Glutamatergic neuron (in vitro differentiated cells): ENCODE measurements around the gene KCNJ9. TPM values are rescaled to one million over a fixed set of nuclear protein-coding genes. Genes with fewer than 3 reads are reported as not detected.
A peak's percentile ranks its signal among the peaks of the same experiment; 100 is the strongest.

Experiments
- DNase-seq: peaks from one replicate; pipeline ENCODE4 v3.0.0; 2022
- H3K27ac Mint-ChIP-seq: one replicate; pipeline ENCODE4 v1.8.0; 2020; ENCODE audit warnings: mild to moderate bottlenecking, mixed read lengths, inconsistent platforms; ENCODE audit not compliant: unreplicated experiment
- H3K27me3 Mint-ChIP-seq: one replicate; pipeline ENCODE4 v1.8.0; 2020; ENCODE audit warnings: mild to moderate bottlenecking, moderate library complexity, mixed read lengths, inconsistent platforms; ENCODE audit not compliant: unreplicated experiment
- H3K36me3 Mint-ChIP-seq: one replicate; pipeline ENCODE4 v1.8.0; 2020; ENCODE audit warnings: mild to moderate bottlenecking, mixed read lengths, inconsistent platforms; ENCODE audit not compliant: unreplicated experiment
- H3K4me1 Mint-ChIP-seq: one replicate; pipeline ENCODE4 v1.8.0; 2020; ENCODE audit warnings: mild to moderate bottlenecking, low read depth, mixed read lengths, inconsistent platforms; ENCODE audit not compliant: unreplicated experiment
- H3K4me3 Mint-ChIP-seq: one replicate; pipeline ENCODE4 v1.8.0; 2020; ENCODE audit warnings: mild to moderate bottlenecking, mixed read lengths, inconsistent platforms; ENCODE audit not compliant: unreplicated experiment
- H3K9me3 Mint-ChIP-seq: one replicate; pipeline ENCODE4 v1.8.0; 2020; ENCODE audit warnings: mild to moderate bottlenecking, moderate library complexity, mixed read lengths, inconsistent platforms; ENCODE audit not compliant: unreplicated experiment
- total RNA-seq: library from RNA; stranded (reverse); fragmentation: NEBNext Ultra II Directional; extraction: Animal tissue kit (Norgen Biotek cat#: 25700); gene quantifications from one replicate; pipeline ENCODE4 v1.2.1, GENCODE V29; 2021; ENCODE audit not compliant: unreplicated experiment
- TF ChIP-seq, protein P1 (sequence below): fragments of 200-600 bp; sonication (generic); IDR thresholded peaks from one replicate; pipeline ENCODE4 v1.5.0; 2021; ENCODE audit not compliant: partially characterized antibody, unreplicated experiment

Gene KCNJ9
- total RNA-seq, 1 donor from 2014 or later = 2.0 TPM

- Mint-ChIP-seq H3K27me3 (peaks cover 11% of the 10 kb centered on the region), H3K27ac (peak overlapping the region; percentile 8), H3K36me3 (no peaks in the 10 kb centered on the region), H3K4me1 (peaks cover 16% of the 10 kb centered on the region), H3K4me3 (peak overlapping the region; percentile 90), H3K9me3 (peaks cover 11% of the 10 kb centered on the region)
- TF ChIP-seq, protein P1, sequence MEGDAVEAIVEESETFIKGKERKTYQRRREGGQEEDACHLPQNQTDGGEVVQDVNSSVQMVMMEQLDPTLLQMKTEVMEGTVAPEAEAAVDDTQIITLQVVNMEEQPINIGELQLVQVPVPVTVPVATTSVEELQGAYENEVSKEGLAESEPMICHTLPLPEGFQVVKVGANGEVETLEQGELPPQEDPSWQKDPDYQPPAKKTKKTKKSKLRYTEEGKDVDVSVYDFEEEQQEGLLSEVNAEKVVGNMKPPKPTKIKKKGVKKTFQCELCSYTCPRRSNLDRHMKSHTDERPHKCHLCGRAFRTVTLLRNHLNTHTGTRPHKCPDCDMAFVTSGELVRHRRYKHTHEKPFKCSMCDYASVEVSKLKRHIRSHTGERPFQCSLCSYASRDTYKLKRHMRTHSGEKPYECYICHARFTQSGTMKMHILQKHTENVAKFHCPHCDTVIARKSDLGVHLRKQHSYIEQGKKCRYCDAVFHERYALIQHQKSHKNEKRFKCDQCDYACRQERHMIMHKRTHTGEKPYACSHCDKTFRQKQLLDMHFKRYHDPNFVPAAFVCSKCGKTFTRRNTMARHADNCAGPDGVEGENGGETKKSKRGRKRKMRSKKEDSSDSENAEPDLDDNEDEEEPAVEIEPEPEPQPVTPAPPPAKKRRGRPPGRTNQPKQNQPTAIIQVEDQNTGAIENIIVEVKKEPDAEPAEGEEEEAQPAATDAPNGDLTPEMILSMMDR = no peak
- DNase-seq = no peak
Observed at GRCh38 chr1:160096274-160097116, 15.2 kb downstream of the KCNJ9 start.

DNA sequence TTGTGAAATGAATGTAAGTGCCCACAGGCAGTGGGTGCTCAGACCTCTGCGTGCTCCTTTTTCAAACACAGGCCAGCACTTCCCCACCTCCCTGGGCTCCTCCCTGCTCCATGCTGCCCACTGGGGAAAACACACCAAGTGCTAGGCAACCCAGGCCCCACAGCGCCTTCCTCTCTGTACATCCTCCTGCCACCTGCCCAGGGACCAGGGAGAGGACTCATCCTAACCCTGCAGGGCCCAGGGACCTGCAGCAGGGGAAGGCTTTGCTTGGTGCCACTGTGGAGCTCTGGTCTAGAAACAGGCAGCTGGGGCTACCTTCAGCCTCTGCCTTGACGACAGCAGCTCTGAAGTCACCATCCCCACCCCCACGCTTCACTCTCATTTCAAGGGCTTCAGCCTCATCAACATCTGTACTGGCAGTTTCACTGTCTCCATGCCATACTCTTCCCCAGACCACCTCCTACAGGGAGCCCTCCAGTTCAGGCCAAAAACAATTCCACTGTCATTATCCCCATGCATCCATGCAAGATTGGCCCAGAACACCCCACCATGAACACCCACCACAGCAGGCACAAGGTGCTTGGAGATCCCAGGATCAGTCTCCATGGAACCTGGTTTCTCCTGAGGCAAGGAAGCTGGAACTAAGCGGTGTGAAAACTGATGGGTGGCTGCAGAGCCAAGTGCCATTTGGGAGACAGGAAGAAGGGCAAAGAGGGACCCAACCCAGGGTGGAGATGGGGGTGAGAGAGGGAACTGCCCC lies 16.0 kb downstream of the KCNJ9 start:
- H3K4me3 Mint-ChIP-seq = peak overlapping the region; percentile 90
- H3K27me3 Mint-ChIP-seq = peaks cover 11% of the 10 kb centered on the region
- H3K9me3 Mint-ChIP-seq = peaks cover 11% of the 10 kb centered on the region
- no peak for DNase-seq
- H3K4me1 Mint-ChIP-seq = peaks cover 23% of the 10 kb centered on the region
- H3K27ac Mint-ChIP-seq = peak overlapping the region; percentile 7
- TF ChIP-seq, protein P1 = no peak
- H3K36me3 Mint-ChIP-seq = no peaks in the 10 kb centered on the region

DNA sequence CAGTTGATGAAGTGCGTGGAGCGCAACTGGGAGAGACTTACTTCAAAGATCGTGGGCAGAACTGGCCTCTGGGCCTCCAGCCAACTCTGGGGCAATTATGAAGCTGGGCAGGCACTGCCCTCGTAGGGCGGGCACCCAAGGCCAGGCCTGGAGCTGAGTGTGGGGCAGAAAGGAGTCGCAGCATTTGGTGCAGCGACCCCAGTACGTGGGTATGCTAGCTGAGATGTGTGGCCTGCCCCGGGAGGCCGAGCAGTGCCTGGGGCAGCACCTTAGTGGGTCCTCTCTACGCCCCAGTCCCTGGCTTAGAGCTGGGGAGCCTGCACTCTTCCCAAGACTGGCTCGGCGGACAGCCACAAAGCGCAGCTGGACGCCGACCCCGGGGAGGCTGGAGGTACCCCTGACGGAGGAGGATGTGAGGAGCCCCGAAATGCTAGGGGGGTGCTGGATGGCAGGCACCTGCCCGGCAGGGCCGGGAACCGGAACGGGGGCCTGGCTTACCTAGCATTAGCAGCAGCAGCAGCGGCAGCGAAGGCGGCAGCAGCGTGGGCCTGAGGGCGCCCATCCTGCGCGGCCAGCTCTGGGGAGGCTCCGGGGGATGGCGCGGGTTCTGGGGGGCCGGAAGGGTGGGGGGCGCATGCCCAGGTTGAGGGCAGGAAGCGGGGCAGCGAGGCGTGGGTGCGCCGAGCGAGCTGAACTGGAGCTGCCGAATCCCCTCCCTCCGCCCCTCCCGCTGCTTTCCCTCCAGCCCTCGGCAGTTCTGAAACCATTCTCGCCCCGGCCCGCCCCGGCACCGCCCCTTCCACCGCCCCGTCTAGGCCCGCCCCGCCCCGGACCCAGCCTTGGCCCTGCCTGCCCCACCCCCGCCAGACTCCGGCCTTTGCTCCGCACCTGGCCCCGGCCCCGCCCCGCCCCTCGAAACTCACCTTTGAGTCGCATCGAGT lies 16.8 kb downstream of the KCNJ9 start, which contains the start of gene IGSF8:
IGSF8 (minus strand) TSS at position 709 of the 941 bp plus-strand sequence; CDS start at position 562, 147 bp downstream.
- Mint-ChIP-seq H3K9me3 (peaks cover 8% of the 10 kb centered on the region), H3K27ac (peak within 1 kb of the TSS; percentile 7), H3K36me3 (no peaks in the 10 kb centered on the region), H3K4me1 (peaks cover 26% of the 10 kb centered on the region), H3K27me3 (peaks cover 12% of the 10 kb centered on the region), H3K4me3 (peak within 1 kb of the TSS; percentile 90)
- TF ChIP-seq, protein P1 = no peak
- DNase-seq = peak; percentile 86

GRCh38 chr1:160098852-160099561 lies 17.7 kb downstream of the KCNJ9 start:
- no peak overlapping the region for H3K27ac Mint-ChIP-seq
- no peaks in the 10 kb centered on the region for H3K36me3 Mint-ChIP-seq
- peak; percentile 99 for DNase-seq
- peaks cover 16% of the 10 kb centered on the region for H3K27me3 Mint-ChIP-seq
- H3K4me3 Mint-ChIP-seq = peak overlapping the region; percentile 53
- H3K4me1 Mint-ChIP-seq = peaks cover 30% of the 10 kb centered on the region
- TF ChIP-seq, protein P1 = no peak
- H3K9me3 Mint-ChIP-seq = peaks cover 6% of the 10 kb centered on the region
